ENCODE data around the gene GPR146.
"Not testable (repeated sequence)": the region's sequence is repeated elsewhere in the genome, so short reads cannot be mapped to it uniquely, and the experiment has no call there.

Gene GPR146

GRCh38 chr7:1026721-1027161 lies 17.6 kb upstream of the GPR146 start:
- DNase-seq, result no peak

- DNase-seq, result peak; percentile 13
Observed at GRCh38 chr7:1027242-1028043, 16.9 kb upstream of the GPR146 start.

- DNase-seq, result peak; percentile 90
Observed at GRCh38 chr7:1028044-1028770, 16.1 kb upstream of the GPR146 start.

- peak; percentile 95 for DNase-seq
Observed at GRCh38 chr7:1028775-1029636, 15.3 kb upstream of the GPR146 start.

DNA sequence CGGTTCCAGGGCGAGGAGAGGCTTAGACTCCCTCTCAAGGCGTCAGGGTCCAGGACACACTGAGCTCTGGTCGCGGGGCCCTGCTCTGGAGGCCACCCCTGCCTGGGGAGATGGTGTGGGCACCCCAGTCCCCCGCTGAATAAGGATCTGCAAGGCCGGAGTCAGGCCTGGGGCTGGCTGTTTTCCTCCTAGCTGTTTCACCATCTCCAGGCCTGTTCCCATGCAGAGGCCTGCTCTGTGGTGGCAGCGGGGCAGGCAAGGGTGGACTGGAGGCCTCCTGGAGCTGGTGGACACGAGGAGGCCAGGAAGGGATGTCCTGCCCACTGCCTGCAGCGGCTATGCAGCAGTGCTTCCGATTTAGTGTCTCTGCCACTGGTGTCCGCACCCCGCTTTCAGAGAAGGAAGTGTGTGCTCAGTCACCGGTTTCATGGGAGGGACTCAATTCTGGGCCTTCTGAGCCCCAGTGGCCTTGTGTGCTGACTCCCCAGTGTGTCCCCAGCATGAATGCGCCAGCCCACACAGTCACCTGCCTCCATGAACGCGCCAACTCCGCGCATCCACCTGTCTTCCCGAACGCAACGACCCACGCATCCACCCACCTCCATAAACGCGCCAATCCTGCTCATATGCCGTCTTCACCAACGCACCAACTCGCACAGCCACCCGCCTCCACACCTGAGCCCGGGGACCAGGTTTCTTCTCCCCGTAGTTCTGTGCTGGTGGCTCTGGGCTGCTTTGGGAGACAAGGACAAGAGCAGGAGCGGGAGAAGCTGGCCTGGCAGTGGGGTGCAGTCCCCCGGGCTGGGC lies 14.5 kb upstream of the GPR146 start:
- DNase-seq, result no peak

DNA sequence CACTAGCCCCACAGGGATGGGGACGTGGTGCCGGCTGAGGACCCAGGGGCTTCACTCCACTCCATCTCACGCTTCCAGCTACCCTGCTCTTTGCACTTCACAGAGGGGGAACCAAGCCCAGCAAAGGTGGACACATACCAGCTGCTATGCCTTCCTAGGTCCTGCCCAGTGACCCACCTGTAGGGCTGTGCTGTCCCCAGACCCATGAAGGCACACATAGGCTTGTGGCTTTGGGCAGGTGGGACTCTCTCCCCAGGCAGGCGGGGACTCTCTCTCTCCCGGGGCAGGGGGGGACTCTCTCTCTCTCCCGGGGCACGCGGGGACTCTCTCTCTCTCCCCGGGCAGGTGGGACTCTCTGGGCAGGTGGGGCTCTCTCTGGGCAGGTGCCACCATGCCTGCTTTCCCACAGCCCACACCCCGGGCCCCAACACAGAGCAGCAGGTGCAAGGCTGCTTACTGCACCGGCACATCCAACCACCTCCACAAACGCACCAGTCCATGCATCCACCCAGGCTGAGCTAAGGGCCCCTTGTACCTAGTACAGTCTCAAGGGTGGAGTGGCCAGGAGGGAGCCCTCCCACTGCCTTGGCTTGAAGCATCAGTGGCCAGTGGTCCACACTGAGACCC lies 13.8 kb upstream of the GPR146 start:
- no peak for DNase-seq

DNA sequence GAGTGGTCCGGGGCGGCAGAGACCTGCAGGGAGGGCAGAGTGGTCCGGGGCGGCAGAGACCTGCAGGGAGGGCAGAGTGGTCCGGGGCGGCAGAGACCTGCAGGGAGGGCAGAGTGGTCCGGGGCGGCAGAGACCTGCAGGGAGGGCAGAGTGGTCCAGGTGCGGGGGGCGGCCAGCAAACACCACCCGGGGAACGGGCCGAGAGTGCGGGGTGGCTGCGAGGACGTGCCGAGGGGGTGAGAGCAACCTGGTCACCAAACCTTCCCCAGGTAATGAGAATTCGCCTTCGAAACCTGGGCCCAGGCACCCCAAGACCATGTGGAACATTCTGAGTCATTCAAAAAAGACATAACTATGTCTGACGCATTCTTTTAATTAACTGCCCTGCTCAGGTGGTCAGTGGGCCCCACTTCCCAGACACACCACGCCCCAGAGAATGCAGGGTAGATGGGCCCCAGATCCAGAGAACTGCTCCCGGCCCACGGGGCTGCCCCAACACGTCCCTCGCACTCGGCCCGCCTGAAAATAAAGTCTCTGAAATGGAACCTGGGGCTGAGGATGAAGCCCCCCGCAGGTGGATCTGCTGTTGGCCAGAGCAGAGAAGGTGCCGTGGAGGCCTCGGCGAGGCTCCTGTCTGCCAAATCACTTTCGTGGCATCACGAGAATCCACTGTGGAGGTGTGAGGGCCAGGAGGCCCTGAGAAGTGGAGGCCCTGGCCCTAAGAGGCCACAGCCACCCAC lies 12.5 kb upstream of the GPR146 start:
- DNase-seq, result no peak

- no peak for DNase-seq
Observed at GRCh38 chr7:1032536-1033181, 11.7 kb upstream of the GPR146 start.

DNA sequence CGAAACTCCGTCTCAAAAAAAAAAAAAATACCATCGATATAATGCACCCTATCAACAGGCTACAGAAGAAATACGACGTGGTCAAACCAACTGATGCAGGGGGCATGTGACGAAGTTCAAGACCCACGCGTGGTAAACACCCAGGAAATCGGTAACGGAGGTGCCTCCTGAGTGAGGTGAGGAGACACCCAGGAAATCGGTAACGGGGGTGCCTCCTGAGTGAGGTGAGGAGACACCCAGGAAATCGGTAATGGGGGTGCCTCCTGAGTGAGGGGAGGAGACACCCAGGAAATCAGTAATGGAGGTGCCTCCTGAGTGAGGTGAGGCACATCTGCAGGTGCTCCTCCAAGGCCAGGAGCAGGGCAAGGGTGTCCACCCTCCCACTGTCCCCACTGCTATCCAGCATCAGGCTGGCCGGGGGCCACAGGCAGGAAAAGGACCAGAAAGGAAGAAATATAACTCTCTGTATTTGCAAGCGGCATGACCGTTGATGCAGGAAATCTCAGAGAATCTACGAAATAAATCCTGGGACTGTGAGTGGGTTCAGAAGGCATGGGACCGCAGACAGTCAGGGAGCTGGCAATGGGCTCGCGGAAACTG lies 10.7 kb upstream of the GPR146 start:
- DNase-seq, result no peak

DNA sequence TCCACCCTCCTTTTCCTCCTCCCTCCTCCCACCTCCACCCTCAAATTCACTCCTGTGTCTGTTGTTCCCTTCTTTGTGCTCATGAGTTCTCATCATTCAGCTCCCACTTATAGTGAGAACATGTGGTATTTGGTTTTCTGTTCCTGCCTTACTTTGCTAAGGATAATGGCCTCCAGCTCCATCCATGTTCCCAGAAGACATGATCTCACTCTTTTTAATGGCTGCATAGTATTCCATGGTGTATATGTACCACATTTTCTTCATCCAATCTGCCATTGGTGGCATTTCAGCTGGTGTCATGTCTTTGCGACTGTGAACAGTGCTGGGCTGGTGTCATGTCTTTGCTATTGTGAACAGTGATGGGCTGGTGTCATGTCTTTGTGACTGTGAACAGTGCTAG lies 9.6 kb upstream of the GPR146 start:
- DNase-seq, result not testable (repeated sequence)

DNA sequence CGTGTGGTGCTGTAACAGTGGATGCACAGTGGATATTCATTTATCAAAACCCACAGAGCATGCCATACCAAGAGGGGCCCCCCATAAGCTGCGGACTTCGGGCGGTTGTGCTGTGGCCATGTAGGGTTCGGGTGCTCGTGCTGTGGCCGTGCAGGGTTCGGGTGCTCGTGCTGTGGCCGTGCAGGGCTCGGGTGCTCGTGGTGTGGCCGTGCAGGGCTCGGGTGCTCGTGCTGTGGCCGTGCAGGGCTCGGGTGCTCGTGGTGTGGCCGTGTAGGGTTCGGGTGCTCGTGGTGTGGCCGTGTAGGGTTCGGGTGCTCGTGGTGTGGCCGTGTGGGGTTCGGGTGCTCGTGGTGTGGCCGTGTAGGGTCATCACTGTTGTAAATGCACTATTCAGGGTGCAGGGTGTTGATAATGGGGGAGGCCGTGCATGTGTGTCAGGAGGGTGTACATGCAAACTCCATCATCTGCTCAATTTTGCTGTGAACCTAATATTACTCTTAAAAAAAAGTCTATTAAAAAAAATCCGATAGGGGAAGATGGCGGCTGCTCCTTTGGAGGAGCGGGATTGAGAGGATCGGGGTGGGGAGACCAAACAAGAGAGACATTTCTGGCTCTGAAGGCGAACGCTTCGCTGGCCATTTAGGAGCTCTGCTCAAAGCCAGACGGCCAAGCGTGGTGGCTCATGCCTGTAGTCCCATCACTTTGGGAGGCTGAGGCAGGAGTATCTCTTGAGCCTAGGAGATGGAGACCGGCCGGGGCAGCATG lies 8.0 kb upstream of the GPR146 start:
- not testable (repeated sequence) for DNase-seq

DNA sequence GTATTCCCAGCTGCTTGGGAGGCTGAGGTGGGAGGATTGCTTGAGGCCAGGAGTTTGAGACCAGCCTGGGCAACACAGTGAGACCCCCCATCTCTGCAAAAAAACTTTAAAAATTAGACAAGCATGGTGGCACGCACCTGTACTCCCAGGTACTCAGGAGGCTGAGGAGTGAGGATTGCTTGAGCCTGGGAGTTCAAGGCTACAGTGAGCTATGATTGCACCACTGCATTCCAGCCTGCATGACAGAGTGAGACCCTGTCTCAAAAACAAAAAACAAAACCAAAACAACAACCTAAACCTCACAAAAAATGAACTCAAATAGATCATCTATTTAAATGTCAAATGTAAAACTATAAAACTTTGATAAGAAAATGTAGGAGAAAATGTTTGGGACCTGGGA lies 4.1 kb upstream of the GPR146 start:
- DNase-seq, result not testable (repeated sequence)

- DNase-seq, result peak; percentile 71
Observed at GRCh38 chr7:1040790-1041189, 3.6 kb upstream of the GPR146 start.

DNA sequence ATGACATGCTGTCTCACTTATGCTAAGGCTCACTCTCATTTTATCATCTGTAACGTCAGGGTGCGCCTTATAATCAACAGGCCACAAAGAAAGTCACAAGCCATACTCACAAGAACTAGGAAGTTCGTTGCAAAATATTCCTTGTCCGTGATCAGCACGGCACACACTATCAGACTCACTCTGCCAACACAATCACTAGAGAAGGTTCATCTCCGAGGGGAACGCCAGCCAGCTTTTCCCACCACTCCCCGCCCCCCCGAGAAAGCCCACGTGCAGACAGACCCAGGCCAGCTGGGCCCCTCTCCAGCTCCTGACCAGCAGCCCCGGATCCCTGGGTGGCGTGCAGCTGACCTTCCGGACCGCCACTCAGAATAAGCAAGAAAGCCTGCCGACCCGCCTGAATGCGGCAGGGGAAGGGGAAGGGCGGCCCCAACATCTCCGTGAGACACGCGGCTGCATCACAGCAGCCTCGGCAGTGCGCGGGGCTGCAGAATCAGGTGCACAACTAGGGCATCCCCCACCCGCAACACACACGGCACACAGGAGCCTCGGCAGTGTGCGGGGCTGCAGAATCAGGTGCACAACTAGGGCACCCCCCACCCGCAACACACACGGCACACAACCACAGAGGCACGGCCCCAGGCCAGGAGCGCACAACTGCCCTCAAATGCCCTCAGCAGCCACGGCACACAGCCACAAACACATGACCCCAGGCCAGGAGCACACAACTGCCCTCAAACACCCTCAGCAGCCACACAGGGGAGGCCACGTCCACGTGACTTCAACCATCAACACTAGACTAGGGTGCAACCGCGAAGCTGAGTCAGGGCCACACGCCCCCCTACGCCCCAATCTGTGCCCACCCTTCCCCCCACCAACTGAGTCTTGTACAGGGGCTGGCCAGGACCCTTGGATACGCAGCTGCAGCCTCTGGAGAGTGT lies 2.5 kb upstream of the GPR146 start:
- no peak for DNase-seq

DNA sequence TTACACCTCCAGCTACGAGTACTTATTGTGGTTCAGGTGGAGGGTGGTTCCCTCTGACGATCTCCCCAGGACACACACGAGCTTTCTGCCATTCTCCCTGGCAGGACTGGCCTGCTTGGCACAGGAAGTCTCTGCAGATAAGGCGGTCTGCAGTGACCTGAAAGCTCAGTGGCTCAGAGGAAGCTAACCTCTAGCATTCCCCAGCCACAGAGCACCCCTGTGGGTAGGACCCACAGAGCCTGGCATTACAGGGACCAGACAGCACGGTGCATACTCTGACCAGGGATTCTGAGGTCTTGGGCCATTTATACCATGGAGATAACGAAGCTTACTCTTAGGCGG lies 1.9 kb upstream of the GPR146 start:
- DNase-seq, result no peak

- DNase-seq, result no peak
Observed at GRCh38 chr7:1043552-1044188, 676 bp upstream of the GPR146 start.

Data from fibroblast of skin of abdomen (primary cell).